GM13977 (cell line): Measurements from ENCODE around the gene CFL2.
"Not testable (repeated sequence)": the region's sequence is repeated elsewhere in the genome, so short reads cannot be mapped to it uniquely, and the experiment has no call there.

Experiments
- DNase-seq: peaks from one replicate; pipeline ENCODE4 v3.0.0; 2012; ENCODE audit warnings: low spot score
- in situ Hi-C: fragments of 300-500 bp; cut with MboI; formaldehyde crosslinking; loops from one replicate; pipeline ENCODE4 v1.12.0; 2022; ENCODE audit warnings: low sequenced_read_pairs, low pct_unique_long_range_greater_than_20kb, mixed read lengths, inconsistent platforms; ENCODE audit not compliant: unreplicated experiment
- TF ChIP-seq, protein P1 (sequence below): IDR thresholded peaks from 2 replicates; pipeline ENCODE4 v1.5.1; 2012; ENCODE audit warnings: mild to moderate bottlenecking, control low read depth; ENCODE audit not compliant: insufficient read depth; ENCODE audit errors: extremely low read depth, missing control alignments

Gene CFL2

GRCh38 chr14:34742270-34743115 lies 28.1 kb upstream of the CFL2 start:
- no peak for DNase-seq
- TF ChIP-seq, protein P1, sequence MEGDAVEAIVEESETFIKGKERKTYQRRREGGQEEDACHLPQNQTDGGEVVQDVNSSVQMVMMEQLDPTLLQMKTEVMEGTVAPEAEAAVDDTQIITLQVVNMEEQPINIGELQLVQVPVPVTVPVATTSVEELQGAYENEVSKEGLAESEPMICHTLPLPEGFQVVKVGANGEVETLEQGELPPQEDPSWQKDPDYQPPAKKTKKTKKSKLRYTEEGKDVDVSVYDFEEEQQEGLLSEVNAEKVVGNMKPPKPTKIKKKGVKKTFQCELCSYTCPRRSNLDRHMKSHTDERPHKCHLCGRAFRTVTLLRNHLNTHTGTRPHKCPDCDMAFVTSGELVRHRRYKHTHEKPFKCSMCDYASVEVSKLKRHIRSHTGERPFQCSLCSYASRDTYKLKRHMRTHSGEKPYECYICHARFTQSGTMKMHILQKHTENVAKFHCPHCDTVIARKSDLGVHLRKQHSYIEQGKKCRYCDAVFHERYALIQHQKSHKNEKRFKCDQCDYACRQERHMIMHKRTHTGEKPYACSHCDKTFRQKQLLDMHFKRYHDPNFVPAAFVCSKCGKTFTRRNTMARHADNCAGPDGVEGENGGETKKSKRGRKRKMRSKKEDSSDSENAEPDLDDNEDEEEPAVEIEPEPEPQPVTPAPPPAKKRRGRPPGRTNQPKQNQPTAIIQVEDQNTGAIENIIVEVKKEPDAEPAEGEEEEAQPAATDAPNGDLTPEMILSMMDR = no peak
- in situ Hi-C loops = no loop called here

DNA sequence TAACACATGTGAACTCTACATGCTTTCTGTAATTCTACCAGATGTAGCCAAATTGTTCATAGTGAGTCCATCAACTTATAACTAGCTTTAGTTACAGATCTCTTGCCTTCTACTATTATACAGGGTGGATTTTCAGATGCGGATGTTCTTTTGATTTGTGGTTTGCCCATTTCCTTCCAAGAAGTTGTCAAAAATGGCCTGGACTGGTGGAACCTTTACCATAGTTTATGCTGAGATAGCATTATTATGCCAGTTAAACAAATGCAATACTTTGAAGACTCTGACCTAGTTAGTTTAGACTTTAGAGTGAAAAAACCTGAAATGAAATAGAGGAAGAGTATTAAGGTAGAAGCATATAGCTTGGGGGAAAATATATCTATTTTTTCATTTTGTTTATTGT lies 27.4 kb upstream of the CFL2 start:
- DNase-seq = no peak
- TF ChIP-seq, protein P1 = no peak

DNA sequence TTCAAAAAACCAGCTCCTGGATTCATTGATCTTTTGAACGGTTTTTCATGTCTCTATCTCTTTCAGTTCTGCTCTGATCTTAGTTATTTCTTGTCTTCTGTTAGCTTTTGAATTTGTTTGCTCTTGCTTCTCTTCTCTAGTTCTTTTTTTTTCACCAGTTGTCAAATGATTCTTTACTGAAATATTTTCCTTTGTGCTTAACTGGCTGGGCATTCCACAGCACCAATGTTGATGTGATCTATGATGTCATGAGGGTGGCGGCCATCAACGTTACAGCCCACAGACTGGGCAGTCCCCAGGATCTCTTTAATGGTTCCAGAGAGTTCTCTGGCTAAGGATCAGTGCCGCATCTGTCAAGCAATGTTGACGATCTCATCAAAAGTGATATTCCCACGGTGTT lies 25.7 kb upstream of the CFL2 start:
- DNase-seq, in situ Hi-C loops: not testable (repeated sequence)

More for the DNA sequence above, 27.4 kb upstream of the CFL2 start:
- in situ Hi-C loops = no loop called here

- DNase-seq, in situ Hi-C loops: not testable (repeated sequence)
Observed at GRCh38 chr14:34737079-34737478, 22.7 kb upstream of the CFL2 start.

DNA sequence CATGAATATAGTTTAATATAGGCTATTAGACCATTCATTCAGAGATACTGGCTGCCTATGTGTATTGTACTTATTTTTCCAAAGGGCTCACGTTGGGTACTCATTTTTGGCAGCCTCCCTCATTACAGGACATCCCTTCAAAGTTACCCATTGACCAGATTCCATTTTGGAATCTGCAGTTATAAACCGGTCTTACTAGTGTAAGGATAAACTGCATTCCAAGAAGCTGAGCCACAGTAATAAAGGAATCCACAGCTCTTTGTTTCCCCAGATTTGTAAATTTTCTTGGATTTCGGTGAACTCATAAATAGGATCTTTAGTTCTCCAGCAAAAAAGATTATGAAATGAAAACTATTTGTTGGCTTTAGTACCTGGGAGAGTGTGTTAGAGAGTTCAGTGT lies 18.9 kb upstream of the CFL2 start:
- in situ Hi-C loops = no loop called here
- TF ChIP-seq, protein P1 = no peak
- DNase-seq = no peak

GRCh38 chr14:34732802-34733201 lies 18.4 kb upstream of the CFL2 start:
- in situ Hi-C loops = no loop called here
- no peak for DNase-seq
- TF ChIP-seq, protein P1 = no peak

GRCh38 chr14:34723867-34724266 lies 9.5 kb upstream of the CFL2 start:
- TF ChIP-seq, protein P1 = no peak
- in situ Hi-C loops = loop anchor here (10.0 kb wide), 1 partner anchor 49 kb away; no protein-coding TSS in a partner anchor
- no peak for DNase-seq
